Small intestine (tissue), 7 donors: ENCODE results near the gene RUVBL2. TPM values are rescaled to one million over a fixed set of nuclear protein-coding genes. Genes with fewer than 3 reads are reported as not detected.

Source experiments
- DNase-seq, 2 donors: peaks; one replicate each; pipeline versions ENCODE4 v3.0.0 to v3.0.0-alpha.2; 2013
- FAIRE-seq: peaks from 2 replicates; lab custom pipeline; 2012; peaks lifted over from hg19 to GRCh38; lab: Jason Lieb, UNC
- H3K27ac ChIP-seq, 3 donors: one replicate each; pipeline ENCODE4 v1.5.1; 2013; ENCODE audit warnings: low read length in 2 of 3, mild to moderate bottlenecking in 2 of 3, control low read depth in 1 of 3, inconsistent platforms in 1 of 3, low read depth in 1 of 3, moderate library complexity in 1 of 3
- H3K27me3 ChIP-seq, 3 donors: one replicate each; pipeline ENCODE4 v1.6.1; 2013; ENCODE audit warnings: low read length in 3 of 3, inconsistent platforms in 1 of 3; ENCODE audit not compliant: control insufficient read depth in 3 of 3, insufficient read depth in 3 of 3
- H3K36me3 ChIP-seq, 3 donors: one replicate each; pipeline ENCODE4 v1.6.1; 2013; ENCODE audit warnings: low read length in 3 of 3, inconsistent platforms in 1 of 3, low read depth in 1 of 3, mild to moderate bottlenecking in 1 of 3, moderate library complexity in 1 of 3; ENCODE audit not compliant: control insufficient read depth in 3 of 3, insufficient read depth in 2 of 3
- H3K4me1 ChIP-seq, 3 donors: one replicate each; pipeline ENCODE4 v1.6.1; 2013; ENCODE audit warnings: low read length in 2 of 3, inconsistent platforms in 1 of 3, low read depth in 1 of 3, mild to moderate bottlenecking in 1 of 3, moderate library complexity in 1 of 3; ENCODE audit not compliant: control insufficient read depth in 3 of 3, insufficient read depth in 2 of 3
- H3K4me3 ChIP-seq, 3 donors: one replicate each; pipeline ENCODE4 v1.5.1; 2013; ENCODE audit warnings: low read length in 3 of 3, control low read depth in 1 of 3, inconsistent platforms in 1 of 3, low read depth in 1 of 3, mild to moderate bottlenecking in 1 of 3, moderate library complexity in 1 of 3
- H3K9me3 ChIP-seq, 2 donors: one replicate each; pipeline ENCODE4 v1.6.1; 2013; ENCODE audit warnings: low read depth in 1 of 2, low read length in 1 of 2; ENCODE audit not compliant: control insufficient read depth in 2 of 2, insufficient read depth in 1 of 2
- WGBS, 3 donors: extraction: QIAGEN DNeasy Blood & Tissue Kit; methylation state at CpG; one replicate each; pipeline ENCODE4 v1.1.7; 2013; 5-methylcytosine and 5-hydroxymethylcytosine counted together
- polyA plus RNA-seq, 4 donors: library from polyadenylated mRNA; stranded (reverse) in 3 of 4; unstranded in 1 of 4; fragments of 200-250 nt in 3 of 4; fragments of 120-200 nt in 1 of 4; gene quantifications; one replicate each; pipeline versions ENCODE4 v1.2.1 to v1.2.3, GENCODE V29; 2013
- donor health status: healthy with polysubstance abuse.
- donor health status: control.
- donor health status: control.
- donor health status: Bipolar disorder and iron deficiency.
- donor health status: healthy.

The RUVBL2 gene
- polyA plus RNA-seq, 4 donors, result 45.4 to 108 (median 57.3) TPM

GRCh38 chr19:48970923-48971395 lies 22.7 kb upstream of the RUVBL2 start:
- Histone ChIP-seq H3K4me1 (peaks cover 0 to 6% (median 0%) of the 10 kb centered on the region in 3 donors), H3K27ac (no peak overlapping the region), H3K36me3 (peaks cover 3 to 89% (median 4%) of the 10 kb centered on the region in 3 donors), H3K27me3 (no peaks in the 10 kb centered on the region), H3K4me3 (no peak overlapping the region), H3K9me3 (no peaks in the 10 kb centered on the region)
- FAIRE-seq (no peak), DNase-seq (peak; percentile 77 to 91)
- 15 to 19% (median 15%) methylated on average over 19 of the region's 19 CpGs for WGBS, 3 donors

GRCh38 chr19:48975947-48976847 lies 17.5 kb upstream of the RUVBL2 start:
- no peaks in the 10 kb centered on the region for H3K9me3 ChIP-seq
- FAIRE-seq (no peak), DNase-seq (no peak)
- WGBS, 3 donors, result 88 to 95% (median 89%) methylated on average over 13 of the region's 13 CpGs
- peaks cover 2 to 80% (median 3%) of the 10 kb centered on the region in 3 donors for H3K36me3 ChIP-seq
- no peak overlapping the region for H3K27ac ChIP-seq
- H3K4me3 ChIP-seq, result no peak overlapping the region
- H3K4me1 ChIP-seq, result no peaks in the 10 kb centered on the region
- no peaks in the 10 kb centered on the region for H3K27me3 ChIP-seq

- 55 to 81% (median 71%) methylated on average over 2 of the region's 2 CpGs for WGBS, 3 donors
- no peak overlapping the region for H3K27ac ChIP-seq
Measured at GRCh38 chr19:48977061-48977460, 16.6 kb upstream of the RUVBL2 start.

GRCh38 chr19:48982280-48982679 lies 11.4 kb upstream of the RUVBL2 start:
- Histone ChIP-seq H3K4me3 (no peak overlapping the region), H3K9me3 (no peaks in the 10 kb centered on the region), H3K27ac (no peak overlapping the region), H3K4me1 (no peaks in the 10 kb centered on the region), H3K27me3 (no peaks in the 10 kb centered on the region), H3K36me3 (peaks cover 0 to 81% (median 7%) of the 10 kb centered on the region in 3 donors)
- 95 to 97% (median 97%) methylated on average over 9 of the region's 9 CpGs for WGBS, 3 donors
- FAIRE-seq (no peak), DNase-seq (no peak)

More at GRCh38 chr19:48977061-48977460, 16.6 kb upstream of the RUVBL2 start:
- DNase-seq (no peak), FAIRE-seq (no peak)
- Histone ChIP-seq H3K4me3 (no peak overlapping the region), H3K9me3 (no peaks in the 10 kb centered on the region), H3K27me3 (no peaks in the 10 kb centered on the region), H3K4me1 (no peaks in the 10 kb centered on the region), H3K36me3 (peaks cover 2 to 81% (median 3%) of the 10 kb centered on the region in 3 donors)

- FAIRE-seq (no peak), DNase-seq (no peak)
- H3K27me3 ChIP-seq, result no peaks in the 10 kb centered on the region
- peaks cover 4 to 87% (median 8%) of the 10 kb centered on the region in 3 donors for H3K36me3 ChIP-seq
- no peak overlapping the region for H3K4me3 ChIP-seq
- no peaks in the 10 kb centered on the region for H3K9me3 ChIP-seq
- 95 to 98% (median 97%) methylated on average over 13 of the region's 13 CpGs for WGBS, 3 donors
- H3K4me1 ChIP-seq, result no peaks in the 10 kb centered on the region
- H3K27ac ChIP-seq, result no peak overlapping the region
Measured at GRCh38 chr19:48985711-48986110, 8.0 kb upstream of the RUVBL2 start.

GRCh38 chr19:48986211-48986610 lies 7.5 kb upstream of the RUVBL2 start:
- DNase-seq (no peak), FAIRE-seq (no peak)

GRCh38 chr19:48987323-48987722 lies 6.4 kb upstream of the RUVBL2 start:
- peaks cover 4 to 78% (median 7%) of the 10 kb centered on the region in 3 donors for H3K36me3 ChIP-seq
- no peak overlapping the region for H3K27ac ChIP-seq
- WGBS, 3 donors, result 86 to 88% (median 87%) methylated on average over 7 of the region's 7 CpGs
- DNase-seq (no peak), FAIRE-seq (no peak)
- no peaks in the 10 kb centered on the region for H3K9me3 ChIP-seq
- no peaks in the 10 kb centered on the region for H3K27me3 ChIP-seq
- H3K4me1 ChIP-seq, result peaks cover 2 to 13% (median 7%) of the 10 kb centered on the region in 3 donors
- no peak overlapping the region for H3K4me3 ChIP-seq

More at GRCh38 chr19:48986211-48986610, 7.5 kb upstream of the RUVBL2 start:
- Histone ChIP-seq H3K27me3 (no peaks in the 10 kb centered on the region), H3K36me3 (peaks cover 4 to 88% (median 8%) of the 10 kb centered on the region in 3 donors), H3K27ac (no peak overlapping the region), H3K4me1 (peaks cover 0 to 3% (median 0%) of the 10 kb centered on the region in 3 donors), H3K4me3 (no peak overlapping the region), H3K9me3 (no peaks in the 10 kb centered on the region)
- 90 to 94% (median 93%) methylated on average over 3 of the region's 3 CpGs for WGBS, 3 donors

GRCh38 chr19:48988286-48988685 lies 5.4 kb upstream of the RUVBL2 start:
- H3K27me3 ChIP-seq, result no peaks in the 10 kb centered on the region
- FAIRE-seq (no peak), DNase-seq (no peak)
- 88 to 98% (median 97%) methylated on average over 7 of the region's 7 CpGs for WGBS, 3 donors
- peaks cover 2 to 70% (median 4%) of the 10 kb centered on the region in 3 donors for H3K36me3 ChIP-seq
- H3K9me3 ChIP-seq, result no peaks in the 10 kb centered on the region
- H3K27ac ChIP-seq, result no peak overlapping the region
- H3K4me3 ChIP-seq, result no peak overlapping the region
- H3K4me1 ChIP-seq, result peaks cover 2 to 13% (median 7%) of the 10 kb centered on the region in 3 donors
